NK-92 (cell line): Measurements from ENCODE around the gene KSR1.
"Not testable (repeated sequence)": the region's sequence is repeated elsewhere in the genome, so short reads cannot be mapped to it uniquely, and the experiment has no call there.

ENCODE experiments used
- DNase-seq: peaks from one replicate; lab custom pipeline; 2025; ENCODE audit not compliant: unreplicated experiment; lab: John Stamatoyannopoulos, UW

KSR1 gene

DNA sequence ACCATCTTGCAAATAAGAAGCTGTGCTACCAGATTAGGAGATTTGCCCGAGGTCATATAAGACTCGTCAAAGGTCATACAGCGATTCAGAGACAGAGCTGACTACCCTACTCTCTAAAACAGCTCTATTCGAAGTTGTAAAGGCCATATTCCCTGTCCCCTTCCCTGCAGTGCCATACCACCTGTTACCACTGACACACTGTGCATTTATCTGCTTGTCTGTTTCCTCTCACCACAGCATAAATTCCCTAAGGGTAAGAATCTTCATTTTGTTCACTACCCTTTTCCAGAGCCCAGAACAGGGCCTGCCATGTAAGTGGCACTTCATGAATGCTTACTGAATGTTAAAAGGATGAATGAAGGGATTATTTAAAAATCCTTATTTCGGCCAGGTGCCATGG is 3.4 kb upstream of the KSR1 start:
- DNase-seq, result no peak

DNA sequence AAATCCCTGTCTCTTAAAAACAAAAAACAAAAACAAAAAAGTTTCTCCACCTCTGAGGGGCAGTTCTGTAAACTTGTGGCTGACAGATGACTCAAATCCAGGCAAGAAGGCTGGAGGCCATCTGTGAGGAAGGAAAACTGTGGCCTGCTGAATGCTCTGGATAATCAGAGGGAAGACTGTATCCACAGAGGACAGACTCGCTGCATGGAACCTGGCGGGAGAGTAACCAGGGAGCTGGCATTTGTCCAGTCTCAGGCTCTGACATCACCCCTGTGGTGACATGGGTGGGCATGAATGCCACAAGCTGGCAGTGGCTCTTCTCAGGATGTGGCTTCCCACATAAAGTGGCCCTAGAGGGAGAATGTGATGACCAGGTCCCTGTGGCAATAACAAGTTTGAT is 2.8 kb upstream of the KSR1 start:
- no peak for DNase-seq

DNA sequence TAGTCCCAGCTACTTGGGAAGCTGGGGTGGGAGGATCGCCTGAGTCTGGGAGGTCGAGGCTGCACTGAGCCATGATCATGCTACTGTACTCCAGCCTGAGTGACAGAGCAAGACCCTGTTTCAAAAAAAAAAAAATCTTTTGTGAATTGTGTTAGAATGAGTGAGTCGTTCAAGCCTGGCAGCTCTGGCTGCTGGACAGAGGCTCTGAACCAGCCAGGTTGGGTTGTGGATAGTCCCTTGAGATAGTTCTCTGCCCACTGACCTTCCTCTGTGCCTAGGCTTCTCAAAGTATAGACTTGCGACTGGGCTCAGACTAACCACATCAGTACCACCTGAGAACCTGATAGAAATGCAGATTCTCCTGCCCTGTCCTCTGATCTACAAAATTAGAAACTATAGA is 2.2 kb upstream of the KSR1 start:
- no peak for DNase-seq

DNA sequence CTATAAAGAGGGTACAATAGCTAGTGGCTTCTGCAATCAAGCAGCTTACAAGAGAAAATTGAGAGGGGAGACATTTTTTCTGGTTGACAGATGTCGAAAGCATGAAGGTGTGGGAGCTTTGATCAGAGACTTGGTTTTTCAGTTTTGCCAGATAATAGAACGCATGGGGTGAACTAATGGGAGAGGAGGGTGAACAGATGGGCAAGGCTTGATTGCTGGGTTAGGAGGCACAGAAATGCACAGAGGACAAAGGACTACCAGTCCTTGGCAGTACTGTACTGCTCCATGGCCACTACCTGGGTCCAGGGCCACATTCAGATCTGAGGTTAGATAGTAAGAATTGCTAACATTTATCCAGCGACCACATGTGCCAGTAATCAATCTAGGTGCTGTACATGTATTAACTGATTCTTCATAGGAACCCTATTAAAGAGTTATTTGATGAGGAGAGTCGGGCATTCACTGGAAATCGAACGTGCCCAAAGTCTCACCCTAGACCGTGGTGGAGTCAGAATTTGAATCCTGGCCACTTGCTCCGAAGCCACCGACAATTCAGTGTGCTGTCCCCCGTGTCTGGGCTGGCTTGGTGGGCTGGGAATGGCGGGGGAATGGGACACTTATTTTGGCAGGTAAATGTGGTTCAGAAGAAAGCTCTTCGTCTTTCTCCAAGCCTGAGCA is 873 bp upstream of the KSR1 start:
- no peak for DNase-seq

DNA sequence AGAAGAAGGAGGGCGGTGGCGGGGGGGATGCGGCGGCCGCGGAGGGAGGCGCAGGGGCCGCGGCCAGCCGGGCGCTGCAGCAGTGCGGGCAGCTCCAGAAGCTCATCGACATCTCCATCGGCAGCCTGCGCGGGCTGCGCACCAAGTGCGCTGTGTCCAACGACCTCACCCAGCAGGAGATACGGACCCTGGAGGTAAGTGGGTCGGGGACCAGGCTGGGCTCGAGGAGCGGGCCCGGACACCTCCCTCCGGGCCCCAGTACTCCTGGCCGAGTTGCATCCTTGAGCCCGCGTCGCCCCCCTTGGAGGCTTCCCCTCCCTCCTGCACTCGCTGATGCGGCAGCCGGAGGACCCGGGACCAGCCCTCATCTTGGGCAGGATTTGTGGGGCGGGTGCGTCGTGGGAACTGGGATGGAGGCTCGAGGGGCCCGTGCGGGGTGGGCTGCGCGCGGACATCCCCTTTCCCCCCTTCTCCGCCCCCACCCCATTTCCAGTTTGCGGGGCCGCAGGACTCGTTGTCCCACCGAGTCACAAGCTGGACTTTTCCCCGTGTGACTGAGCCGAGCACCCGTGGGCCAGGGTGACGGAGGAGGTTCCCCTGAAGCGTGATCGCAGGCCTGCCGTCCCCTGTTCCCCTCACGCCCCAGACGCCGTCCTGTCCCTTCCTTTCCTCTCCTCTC is 572 bp downstream of the KSR1 start:
- DNase-seq, result no peak

DNA sequence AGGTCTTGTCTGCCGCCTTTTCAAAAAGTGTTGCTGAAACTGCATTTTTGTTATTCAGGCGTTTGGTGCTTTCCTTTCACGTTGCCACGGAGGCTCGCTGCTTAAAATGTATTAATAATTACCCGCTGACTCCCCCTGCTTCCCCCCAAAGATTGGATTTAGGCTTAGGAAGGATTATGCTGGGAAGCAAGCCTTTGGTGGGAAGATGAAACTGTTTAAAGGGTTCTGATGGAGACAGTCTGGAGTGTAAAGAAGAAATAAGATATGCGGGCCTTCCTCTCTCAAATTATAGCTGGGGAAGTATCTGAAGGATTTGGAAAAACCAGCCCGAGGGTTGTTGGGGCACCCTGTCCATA is 1.1 kb downstream of the KSR1 start:
- no peak for DNase-seq

DNA sequence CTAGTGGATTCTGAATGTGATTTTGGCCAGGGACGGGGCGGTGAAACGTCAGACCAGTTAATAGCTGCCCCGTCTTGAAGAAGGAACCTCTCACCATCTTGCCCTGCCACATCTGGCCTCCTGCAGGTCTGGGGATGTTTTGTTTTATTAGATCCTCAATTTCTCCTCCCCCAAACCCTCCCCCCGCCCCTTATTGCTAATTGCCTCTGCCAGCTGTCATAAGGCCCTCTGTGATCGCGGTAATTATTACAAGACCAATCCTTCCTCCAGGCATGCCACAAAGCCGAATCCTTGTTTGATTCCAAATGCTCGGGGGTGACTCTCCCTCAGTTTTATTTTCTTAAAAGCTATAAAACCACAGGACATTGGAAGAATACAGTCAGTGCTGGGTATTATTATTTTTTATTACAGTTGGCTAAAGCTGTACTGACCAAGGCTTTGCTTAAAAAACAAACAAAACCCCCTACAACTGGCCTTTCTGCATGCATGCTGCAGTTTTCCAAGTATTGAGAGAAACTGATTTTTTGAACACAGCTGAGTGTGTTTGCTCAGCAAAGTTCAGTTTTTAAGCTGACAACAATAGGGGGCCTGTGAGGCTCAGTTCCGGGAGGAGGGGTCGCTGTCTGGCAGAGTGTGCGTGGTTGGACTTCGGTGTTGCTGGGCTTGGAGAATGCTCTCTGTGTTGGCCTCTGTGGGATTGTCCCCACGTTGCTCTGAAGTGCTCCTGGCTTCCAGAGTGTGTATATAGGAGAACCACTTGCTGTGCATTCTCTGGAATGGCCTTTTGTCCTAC is 1.7 kb downstream of the KSR1 start:
- no peak for DNase-seq

DNA sequence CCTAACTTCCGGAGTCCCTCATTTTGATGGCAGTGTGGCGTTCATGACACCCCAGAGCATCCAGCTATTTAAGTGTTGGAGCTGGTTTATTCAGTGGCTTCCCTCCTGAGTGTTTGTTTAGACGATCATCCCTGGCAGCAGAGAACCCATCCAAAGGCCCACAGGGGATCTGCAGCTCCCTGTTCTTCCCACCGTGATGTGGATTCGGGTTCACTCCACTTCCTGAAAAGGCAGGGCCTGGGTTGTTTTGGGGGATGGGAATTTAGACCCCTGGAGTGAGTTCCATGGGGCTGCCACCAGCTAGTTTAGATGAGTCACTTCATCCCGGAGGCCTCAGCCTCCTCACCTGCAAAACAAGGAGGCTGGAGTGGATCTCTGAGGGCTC is 2.3 kb downstream of the KSR1 start:
- DNase-seq, result no peak

DNA sequence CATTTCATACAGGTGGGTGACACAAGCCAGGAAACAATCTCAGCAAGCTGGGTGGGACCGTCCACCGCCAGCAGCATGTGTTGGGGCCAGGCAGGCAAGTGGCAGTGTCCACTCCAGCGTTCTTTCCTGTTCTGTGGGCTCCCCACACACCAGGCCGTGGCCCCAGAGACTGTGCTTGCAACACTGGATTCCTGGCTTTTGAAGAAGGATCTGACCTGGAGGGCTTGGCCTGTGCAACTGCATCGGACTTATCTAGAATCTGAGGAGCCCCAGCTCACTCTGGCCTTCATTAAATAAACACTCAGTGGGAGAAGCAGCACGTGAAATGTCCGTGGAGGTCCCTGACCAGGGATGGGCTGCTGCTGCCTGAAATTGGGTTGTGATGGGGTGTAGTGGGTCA is 3.2 kb downstream of the KSR1 start:
- no peak for DNase-seq

DNA sequence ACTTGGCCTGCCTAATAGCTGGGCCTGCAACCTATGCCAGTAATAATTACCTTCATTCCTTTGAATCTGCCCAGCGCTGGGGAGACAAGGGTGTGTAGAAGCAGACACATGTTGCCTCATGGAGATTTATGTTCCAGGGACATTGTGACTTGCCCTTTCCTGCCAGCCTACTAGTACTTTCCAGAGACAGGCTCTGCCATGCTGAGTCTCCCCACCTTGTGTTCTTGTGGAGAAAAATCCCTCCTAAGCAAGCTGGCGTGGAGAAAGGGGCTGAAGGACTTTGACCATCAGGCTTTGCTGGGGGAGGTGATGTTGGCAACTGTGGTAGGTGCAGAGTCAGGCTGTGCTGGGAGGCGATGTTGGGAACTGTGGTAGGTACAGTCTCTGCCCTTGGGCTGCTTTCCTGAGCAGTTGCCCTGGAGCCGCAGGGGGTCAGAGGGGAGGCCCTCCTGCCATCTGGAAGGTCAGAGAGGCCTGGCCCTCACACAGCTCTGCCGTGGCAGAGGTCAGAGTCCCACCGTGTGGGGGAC is 4.0 kb downstream of the KSR1 start:
- no peak for DNase-seq

DNA sequence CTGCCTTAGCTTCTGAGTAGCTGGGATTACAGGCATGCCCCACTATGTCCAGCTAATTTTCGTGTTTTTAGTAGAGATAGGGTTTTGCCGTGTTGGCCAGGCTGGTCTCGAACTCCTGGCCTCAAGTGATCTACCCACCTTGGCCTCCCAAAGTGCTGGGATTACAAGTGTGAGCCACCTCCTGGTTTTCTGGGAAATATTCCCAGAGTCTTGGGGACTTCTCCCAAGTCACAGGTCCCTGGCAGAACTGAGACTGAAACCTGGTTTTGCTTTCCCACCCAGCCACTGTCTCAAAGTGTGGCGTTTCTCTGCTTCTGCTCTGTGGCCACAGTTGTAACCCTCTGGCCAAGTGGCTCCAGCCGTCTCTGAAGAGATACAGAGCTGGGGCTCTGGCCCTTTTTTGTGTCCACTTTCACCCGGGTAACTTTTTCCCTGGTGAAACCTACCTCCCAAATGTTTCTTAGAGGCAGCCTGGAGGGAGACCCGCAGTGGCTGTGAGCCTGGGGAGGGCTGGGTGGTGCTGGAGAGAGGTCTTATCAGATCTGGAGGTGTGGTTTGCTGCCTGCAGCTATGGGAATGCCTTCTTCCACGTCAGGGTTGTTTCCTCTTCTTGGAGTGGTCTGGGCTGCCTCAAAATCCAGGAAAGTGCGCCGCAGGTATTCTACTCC is 5.1 kb downstream of the KSR1 start:
- no peak for DNase-seq

DNA sequence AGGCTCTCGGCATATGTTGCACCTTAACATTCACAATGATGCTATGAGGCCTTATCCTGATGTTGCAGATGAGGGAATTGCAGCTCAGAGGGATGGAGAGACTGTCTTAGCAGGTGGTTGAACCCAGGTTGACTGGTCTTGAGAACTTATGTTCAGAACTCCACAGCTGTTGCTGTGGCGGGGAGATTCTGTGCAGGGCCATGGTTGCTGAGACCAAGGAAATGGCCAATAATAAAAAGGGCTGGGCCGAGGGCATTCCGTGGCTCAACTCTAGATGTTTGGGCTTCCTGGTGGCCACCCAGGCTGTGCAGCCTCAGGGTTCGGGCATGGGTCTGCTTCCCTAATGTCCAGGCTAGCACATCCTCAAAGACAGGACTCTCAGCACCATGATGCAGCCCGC is 5.9 kb downstream of the KSR1 start:
- no peak for DNase-seq

DNA sequence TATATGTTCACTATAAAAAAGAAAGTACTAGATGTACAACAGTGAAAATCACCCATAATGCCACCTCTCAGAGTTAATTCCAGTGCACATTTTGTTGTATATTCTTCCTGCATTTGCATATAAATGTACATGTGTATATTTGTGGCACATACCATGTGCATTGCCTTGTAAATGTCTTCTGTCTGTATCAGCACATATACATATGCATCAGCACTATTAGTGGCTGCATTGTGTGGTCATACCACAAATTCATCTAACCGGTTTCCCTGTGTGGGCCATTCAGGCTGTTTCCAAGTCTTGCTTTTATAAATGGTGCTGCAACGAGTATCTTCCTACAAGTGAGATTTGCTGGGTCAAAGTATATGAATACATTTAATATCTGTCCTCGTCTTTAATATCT is 6.5 kb downstream of the KSR1 start:
- DNase-seq, result no peak

DNA sequence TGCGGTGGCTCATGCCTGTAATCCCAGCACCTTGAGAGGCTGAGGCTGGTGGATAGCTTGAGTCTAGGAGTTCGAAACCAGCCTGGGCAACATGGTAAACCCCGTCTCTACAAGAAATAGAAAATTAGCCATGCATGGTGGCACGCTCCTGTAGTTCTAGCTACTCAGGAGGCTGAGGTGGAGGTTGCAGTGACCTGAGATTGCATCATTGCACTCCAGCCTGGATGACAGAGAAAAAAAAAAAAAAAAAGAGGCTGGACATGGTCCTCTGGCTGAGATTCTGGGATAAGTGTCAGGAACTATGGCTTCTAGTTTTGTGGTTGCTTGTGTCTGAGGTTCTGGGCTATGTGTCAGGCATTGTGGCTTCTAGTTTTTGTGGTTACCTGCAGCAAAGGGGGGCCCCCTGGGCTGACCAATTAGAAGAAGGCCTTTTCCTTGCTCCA is 7.0 kb downstream of the KSR1 start:
- DNase-seq, result no peak

DNA sequence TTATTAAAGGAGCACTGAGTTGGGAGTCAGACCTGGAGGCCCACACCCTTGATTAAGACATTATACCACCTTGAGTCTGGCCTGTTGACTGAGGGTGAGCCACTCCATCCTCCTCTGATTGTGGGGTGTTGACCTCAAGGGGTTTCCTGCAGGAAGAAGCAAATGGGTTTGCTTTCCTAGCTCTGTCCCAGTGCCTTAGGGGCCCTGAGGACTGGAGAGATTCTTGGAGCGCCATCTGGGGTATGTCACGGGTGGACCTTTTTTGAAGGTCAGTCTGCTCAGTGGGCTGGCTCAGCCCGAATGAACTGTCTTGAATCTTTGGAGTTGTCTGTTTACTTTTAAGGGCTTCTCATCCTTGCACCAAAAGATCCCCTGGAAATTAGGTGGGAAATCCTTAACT is 7.8 kb downstream of the KSR1 start:
- not testable (repeated sequence) for DNase-seq

DNA sequence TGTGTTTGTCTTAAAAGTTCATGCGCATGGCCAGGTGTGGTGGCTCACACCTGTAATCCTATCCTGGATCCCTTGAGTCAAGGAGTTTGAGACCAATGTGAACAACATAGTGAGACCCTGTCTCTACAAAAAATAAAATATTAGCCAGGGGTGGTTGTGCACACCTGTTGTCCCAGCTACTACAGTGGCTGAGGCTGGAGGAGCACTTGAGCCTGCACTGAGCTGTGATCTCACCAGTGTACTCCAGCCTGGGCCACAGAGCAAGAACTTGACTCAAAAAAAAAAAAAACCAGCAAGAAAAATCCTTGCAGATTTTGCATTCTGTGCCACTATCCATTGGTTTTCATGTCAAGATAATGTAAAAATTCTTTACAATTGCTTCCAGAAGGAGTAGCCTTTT is 8.2 kb downstream of the KSR1 start:
- DNase-seq, result no peak

DNA sequence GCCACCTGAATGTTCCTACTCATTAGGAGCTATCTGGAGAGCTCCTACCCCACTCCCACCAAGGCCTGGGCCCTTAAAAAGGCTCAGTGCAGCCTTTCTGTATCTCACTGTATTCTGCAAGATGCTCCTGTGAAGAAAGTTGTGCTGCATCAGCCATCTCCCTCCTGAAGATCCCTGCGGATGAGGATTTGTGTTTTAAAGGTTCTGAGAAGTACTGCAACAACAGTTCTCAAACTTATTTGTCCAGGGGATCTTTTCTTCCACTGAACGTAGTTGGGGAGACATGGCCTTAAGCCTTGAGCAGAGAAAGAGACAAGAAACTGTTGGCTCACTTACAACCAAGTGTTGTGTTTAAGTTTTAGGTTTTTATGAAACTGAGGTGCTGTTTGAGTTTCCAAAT is 9.6 kb downstream of the KSR1 start:
- not testable (repeated sequence) for DNase-seq

DNA sequence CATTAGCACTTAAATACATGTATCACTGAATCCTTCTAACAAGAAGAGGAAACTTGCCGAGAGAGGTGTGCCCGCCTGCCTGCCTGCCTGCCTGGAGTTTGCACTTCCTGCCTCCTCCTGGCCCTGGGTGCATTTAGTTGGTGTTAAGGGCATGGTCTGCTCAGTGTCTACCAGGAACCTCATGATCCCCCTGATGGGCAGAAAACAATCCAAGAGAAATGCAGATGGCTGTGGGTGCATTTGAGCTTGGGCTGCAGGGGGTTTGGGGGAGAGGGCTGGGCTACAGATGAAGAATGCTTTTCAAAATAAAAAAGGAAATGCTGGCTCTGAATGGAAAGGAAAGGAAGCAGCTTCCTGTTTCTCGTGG is 10.1 kb downstream of the KSR1 start:
- no peak for DNase-seq

DNA sequence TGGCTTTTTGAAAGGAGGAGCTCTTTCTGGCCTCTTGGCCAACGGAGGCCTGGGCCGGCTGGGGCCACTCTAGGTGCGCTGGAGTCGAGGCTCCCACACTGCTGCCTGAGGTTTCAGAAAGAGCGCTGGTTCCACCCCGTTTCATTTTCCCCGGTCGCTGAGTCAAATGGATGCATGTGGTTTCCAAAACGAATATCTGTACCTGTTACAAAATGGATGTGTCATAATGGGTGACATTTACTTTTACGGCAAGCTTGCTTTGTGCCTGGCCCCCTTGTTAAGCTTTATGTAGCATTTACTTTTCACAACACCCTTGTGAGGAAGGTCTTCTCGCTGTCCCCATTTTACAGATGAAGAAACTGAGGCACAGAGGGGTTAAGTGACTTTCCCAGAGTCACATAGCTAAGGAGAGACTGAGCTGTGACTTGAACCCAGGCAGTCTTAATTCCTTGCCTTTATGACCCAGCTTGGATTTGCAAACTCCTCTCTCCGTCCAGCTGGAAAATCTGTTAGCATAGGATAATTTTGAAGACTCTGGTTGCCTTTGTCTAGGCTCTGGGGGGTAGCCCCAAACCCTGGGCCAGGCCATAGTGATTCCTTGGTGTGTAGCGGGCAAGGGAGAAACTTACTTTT is 10.6 kb downstream of the KSR1 start:
- no peak for DNase-seq

DNA sequence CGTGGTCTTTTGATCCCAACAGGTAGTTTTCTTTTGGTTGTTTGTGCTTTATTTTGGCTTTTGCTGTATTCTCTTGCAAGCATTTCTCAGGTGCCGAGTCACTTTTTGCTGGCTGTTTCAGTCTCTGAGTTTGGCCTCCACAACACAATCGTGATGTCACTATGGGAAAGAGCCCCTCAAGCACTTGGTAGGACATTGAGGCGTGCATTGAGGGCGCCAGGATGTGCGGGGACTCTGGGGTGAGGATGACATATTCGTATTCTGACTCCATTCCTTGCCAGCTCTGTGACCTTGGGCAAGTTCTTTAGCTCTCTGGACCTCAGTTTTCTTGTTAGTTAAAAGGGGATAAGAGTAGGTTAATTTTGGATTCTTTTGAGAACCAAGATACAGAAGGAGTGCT is 13.0 kb downstream of the KSR1 start:
- no peak for DNase-seq
